NCI-H2196 (cell line): Measurements from ENCODE around the gene DMKN.
"Not testable (repeated sequence)": the region's sequence is repeated elsewhere in the genome, so short reads cannot be mapped to it uniquely, and the experiment has no call there.

Experiments used
- DNase-seq: peaks from one replicate; lab custom pipeline; 2025; ENCODE audit not compliant: unreplicated experiment; lab: John Stamatoyannopoulos, UW

The DMKN gene

DNA sequence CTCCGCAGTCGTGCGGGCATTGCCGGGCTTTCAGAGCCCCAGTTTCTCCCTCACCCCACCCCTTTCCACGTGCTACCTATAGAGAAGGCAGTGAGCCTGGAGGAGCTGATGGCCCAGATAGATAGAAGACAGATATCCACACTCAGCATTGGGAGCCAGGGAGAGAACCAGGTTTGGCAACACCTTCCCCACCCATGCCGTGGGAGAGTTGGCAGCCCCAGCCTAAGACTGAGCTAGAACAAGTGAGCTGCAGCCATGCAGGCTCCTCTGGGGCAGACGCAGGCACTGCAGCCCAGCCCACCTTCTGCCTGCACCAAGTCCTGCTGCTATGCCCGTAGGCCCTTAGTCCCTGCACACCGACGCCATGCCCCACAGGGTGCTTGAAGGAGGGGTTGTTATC, 12.8 kb downstream of the DMKN start:
- no peak for DNase-seq

DNA sequence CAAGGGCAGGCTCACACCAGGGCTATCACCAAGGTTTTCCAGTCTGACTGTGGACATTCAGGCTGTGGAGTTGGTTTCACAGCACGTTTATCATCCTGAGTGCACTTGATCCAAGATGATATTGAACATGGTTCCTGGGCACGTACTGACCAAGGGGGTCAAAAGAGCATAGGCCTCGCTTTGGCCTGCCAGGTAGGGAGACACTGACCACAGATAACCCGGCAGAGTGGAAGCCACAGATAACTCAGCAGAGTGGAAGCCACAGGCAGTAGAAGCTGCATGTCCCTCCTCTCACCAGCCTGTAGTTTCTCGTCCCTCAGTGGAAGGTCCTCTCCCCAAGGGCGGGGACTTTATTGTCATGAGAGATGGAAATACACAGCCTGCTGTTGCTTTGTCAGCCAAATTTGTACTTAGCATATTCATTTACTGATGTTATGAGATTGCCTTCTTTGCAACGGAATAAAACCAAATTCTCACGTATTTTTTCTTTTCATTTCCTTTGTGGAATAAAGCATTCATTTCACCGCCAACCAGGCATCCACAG, 14.4 kb downstream of the DMKN start:
- DNase-seq: no peak

DNA sequence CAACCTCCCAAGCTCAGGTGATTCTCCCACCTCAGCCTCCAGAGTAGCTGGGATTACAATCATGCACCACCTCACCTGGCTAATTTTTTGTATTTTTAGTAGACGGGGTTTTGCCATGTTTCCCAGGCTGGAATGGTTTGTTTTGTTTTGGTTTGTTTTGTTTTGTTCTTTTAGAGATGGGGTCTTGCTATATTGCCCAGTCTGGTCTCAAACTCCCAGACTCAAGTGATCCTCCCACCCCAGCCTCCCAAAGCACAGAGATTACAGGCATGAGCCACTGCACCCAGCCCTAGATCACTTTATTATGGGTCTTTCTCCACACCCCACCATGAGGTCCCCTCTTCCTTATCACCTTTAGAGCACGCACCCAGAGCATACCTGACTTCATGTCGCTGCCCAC, 15.2 kb downstream of the DMKN start:
- DNase-seq: no peak

DNA sequence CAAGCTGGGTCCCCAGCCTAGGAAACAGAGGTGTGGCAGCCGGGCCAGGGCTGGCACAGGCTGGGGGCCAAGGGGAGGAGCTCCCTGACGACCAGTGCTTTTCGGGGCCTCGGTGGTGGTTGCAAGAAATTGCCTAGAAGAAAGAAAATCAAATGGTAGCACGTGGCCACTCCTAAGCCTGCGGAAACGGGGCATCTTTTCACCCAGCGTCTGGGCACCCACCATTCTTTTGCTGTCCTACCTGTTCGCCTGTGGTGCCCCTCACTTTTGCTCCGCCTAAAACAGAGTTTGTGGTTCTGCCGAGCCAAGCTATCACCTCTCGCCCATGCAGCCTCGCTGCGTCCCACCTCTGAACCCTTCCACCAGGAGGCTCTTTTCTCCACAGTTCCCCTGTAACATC, 16.0 kb downstream of the DMKN start:
- no peak for DNase-seq

DNA sequence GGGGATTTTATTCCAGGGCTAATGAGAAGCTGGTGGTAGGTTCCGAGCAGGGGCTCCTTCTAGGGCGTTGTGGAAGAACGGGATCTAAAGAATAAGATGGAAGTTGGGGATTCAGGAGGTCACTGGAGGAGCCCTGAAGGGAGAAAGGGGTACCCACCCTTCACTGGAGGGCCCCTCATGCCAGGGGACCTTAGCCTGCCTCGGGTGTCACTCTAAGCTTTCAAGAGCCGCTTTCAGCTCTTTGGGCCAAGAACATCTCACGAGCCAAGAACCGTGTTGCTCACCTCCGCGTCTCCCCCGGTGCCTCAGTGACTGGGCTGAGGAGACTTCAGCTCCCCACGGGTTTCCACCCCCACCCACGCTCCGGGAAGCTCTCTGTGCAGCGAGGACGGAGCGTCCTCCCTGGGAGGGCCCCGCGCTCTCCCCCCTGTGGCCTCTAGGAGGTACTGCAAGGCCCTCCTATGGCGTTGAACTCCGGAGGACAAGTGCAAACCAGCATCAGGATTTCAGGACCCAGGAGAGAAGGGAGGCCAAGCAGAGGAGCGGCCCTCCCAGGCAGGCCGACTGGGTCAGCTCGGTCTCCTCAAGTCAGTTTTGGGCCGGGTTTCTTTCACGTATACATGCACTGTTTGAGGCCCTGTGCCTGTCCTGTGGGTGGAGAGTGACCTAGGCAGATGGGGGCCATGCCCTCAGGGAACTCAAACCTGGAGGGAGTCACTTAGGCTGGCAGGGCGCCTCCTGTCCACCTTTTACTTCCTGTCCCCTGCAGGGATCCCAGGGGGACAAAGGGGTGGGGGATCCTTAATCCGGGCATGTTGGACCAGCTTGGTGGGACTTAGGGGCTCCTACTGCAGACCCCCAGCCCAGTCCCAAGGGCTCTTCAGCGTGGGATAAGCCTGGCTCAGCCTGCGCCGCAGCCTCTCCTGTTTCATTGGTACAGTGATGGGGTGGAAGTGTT, 18.1 kb downstream of the DMKN start:
- DNase-seq: peak; percentile 80

DNA sequence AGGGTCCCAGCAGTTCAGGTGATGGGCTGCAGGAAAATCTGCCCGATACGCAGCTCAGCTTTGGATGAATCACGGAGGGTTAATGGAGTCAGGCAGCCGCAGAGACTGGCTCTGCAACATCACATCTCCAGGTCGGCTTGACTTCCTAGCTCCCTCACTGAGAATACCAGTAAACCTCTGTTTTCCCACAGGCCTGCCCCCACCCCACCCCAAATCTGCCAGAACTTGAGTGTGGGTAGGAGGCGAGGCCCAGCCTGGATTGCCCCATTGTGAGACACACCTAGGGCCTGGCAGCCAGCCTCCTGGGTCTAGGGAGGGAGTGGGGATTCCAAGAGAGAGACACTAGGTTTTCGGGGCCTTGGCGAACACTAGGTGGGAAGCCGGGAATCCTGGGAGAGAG, 19.5 kb downstream of the DMKN start:
- no peak for DNase-seq

DNA sequence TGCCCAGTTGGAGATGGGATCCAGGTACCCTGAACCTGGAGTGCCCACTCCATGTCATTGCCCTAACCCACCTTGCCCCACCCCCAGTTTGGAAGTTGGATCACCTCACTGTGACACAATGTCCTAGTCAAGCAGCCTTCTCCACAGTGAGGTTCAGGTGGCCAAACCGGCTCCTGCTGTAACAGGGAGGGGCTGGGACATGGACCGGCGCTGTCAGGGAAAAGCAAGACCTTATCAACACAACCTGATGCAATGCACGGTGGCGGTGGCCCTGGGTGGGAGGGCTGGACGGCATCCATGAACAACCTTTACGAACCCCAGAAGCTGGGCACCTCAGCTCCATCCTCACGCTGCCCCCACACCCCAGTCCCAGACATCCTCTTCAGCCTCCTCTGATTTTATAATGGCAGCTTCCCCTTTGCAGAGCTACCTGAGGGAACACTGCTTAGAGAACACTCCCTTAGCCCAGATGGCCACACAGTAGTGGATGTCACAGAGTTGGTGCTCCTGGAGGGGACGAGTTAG, 21.6 kb downstream of the DMKN start:
- no peak for DNase-seq

DNA sequence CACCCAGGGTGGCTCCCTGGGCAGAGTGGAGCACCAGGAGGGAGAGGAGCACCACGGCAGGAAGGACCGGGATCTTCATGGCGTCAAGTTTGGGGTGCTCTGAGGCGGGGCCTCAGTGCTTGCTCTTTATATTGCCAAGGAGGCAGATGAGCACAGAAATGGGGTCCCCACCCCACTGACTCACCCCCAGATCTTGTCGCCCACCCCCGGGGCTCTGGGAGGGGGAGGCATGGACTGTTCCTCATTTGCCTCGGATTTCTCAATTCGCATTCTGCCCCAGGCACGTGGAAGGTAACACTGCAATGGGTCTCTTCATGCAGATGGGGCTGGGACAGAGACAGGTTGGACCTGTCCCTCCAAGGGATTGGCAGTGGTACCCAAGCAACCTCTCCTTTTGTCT, 23.1 kb downstream of the DMKN start, which contains the start of gene KRTDAP:
Gene KRTDAP (minus strand): TSS at position 101 of the 400 bp plus-strand sequence. CDS start 22 bp downstream, at position 79.
- DNase-seq: no peak

DNA sequence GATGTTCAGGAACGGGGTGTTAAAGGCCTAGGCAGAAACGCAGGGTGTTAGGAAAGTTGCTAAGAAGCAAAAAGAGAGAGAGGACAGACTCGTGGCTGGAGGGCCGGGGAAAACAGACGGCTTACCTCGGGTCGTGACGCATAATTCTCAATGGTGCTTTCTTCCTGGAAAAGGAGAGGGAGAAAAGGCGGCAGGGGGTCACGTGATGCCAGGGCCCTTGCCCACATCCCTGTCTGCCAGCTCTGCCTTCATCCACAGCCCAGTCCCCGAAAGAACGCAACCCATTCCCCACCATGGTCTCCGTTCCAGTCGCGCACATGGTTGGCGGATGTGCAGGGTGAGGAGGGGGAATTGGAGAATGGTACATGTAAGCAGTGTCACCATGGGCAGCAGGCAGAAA, 24.8 kb downstream of the DMKN start:
- no peak for DNase-seq

DNA sequence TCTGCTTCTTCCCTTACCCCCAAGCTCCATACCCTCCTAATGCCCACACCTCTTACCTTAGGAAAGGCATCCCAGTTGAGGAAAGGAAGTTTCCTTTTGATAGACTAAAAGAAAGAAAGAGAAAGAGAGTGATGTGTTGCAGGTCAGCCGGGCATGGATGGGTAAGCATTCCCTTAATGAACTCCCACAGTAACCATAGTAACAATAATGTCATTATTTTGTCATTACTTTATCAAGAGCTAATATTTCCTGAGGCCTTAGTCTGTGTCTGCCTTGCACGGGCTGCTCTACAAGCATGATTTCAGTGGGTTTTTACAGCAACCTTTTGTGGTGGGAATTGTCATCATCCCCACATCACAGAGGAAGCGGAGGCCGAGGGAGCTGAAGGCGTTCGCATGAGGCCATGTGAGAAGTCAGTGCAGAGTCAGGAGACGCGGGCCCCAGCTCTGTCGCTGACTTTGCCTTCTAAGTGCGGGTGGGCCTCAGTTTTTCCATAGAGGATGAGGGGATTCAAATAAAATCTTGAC, 25.7 kb downstream of the DMKN start:
- DNase-seq: no peak

DNA sequence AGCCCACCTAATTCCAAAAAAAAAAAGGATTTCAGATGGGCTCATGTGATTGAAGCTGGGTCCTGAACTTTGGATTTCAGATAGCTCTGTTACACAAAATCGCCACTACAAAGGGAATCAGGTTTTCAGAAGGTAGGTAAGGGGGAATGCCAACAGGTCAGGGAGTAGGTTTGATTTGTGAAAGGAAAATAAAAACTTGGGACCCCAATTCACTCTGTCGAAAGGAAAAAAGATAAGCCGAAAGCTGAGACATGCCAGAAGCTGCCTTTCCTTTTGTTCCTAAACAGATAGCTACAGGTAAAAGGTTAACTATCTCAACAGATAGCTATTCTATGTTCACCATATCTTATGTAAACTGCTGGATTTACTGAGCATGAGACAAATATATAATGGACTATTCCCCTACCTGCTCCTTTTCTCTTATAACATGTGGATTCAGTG, 27.2 kb downstream of the DMKN start:
- DNase-seq: no peak

DNA sequence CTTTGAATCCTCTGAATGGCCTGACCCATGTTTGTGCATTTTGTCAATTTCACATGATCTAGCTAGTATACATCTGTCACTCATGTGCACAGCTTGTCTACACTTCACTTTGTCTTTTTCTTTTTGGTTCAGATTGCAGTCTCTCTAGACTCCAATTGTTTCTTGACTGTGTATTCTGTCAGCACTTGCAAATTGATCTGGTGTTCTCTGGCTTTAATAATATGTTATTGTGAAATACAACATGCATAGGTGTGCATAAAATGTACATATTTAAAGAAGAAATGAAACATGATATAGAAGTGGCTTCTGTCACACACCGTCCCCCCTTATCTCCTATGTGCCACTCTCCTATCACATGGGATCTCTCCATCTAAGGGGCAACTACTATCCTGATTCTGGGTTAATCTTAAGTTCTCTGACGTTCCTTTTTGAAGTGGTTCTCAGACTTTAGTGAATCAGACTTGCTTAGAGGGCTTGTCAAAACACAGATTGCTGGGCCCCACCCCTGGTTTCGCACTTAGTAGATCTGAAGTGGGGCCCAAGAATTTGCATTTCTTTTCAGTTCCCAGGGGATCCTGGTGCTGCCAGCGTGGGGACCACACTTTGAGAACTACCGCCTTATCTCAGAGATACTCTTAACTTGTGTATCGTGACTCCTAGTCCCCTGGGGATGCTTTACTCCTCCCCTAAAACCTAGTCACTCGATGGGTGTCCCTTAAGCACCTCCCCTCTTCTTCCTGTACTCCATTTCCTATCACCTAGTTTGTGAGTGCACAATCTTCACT, 29.0 kb downstream of the DMKN start:
- DNase-seq: no peak

DNA sequence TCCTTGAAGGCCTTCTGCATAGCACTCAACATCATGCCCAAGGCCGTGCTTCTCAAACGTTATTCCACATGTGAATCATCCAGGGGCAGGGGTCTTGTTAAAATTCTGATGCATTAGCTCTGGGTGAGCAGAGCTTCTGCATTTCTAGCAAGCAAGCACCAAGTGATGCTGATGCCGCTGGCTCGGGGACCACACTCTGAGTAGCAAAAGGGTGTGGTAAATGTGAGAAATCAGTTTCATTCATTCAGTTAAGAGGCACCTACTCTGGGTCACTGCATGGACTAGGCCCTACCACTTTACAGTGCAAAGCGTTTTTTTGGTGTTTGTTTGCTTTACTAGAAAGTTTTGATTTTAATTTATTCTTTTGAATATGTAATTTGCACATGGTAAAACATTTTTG, 30.4 kb downstream of the DMKN start:
- no peak for DNase-seq

DNA sequence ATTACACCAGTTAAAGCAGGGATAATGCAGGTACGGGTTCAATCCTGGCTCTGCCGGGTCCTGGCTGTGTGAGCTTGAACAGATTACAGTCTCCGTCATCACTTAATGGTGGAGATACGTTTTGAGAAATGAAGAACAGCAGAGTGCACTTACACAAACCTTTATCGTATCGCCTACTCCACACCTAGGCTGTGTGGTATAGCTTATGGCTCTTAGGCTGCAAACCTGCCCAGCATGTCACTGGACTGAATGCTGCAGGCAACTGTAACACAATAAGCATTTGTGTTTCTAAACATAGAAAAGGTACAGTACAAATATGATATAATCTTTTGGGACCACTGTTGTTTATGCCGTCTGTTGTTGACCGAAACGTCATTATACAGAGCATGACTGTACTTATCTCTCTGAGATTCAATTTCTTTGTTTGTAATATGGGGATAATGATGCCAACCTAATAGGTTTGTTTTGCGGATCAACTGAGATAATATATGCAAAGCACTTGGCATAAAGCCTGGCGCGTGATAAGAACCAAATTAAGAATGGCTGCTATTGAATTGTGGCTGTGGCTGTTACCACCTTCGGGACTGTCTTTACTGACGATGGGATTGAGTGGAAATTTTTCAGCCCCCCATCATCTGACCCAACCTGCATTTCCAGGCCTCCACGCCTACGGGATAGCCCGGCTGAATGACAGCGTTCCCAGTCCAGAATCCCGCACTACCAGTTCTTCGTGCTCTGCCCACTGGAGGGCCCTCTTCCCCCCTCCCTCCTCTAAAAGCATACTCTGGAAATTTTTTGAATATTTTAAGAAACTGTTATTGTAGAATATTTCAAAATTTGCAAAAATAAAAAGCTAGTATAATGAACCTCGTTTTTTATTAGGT, 34.4 kb downstream of the DMKN start:
- no peak for DNase-seq

DNA sequence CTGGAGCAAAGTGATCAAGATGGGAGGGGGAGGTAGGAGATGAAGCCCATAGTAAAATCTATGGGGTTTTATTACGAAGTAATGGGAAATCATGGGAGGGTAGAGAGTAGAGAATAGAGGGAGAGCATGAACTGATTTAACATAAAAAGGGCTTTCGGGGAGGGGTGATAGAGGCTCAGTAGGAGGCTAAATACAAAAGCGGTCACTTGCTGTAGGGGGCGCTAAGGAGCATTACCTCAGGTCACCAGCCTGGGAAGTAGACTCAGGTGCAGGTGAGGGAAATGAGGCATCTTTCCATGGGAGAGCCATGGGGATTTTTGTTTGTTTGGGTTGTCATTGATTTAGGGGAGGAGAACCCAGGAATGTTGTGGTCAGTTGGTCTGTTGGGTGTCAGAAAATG, 37.3 kb downstream of the DMKN start:
- DNase-seq: no peak

DNA sequence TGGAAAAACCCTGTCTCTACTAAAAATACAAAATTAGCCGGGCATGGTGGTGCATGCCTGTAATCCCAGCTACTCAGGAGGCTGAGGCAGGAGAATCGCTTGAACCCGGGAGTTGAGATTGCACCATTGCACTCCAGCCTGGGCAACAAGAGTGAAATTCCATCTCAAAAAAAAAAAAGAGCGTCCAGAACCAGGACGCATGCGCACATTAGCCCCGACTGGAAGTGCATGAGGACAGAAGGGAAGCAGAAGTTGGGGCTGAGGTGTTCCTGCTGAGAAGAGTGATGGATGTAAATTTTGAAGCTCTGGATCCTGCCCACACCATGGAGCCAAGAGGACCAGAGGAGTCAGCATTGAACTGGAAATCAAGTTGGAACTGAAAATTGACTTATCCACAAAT, 38.9 kb downstream of the DMKN start:
- DNase-seq: not testable (repeated sequence)

DNA sequence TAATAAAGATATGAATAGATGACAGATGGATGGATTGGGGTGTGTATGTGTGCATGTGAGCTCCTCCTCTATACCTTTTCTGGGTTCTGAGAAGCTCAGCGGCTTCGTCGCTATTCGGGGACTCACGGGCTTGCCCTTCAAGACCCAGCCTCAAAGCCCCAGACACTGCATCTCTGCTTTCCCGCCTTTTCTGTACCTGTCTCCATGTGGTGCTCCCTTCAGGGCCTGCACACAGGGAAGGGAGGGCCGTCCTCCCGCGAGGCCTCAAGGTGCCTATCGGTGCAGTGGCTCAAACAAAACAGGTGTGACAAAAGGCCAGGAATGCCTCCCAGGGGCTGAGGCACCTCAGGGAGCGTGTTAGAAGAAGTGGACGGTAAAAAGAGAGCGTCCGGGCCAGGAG, 39.3 kb downstream of the DMKN start:
- DNase-seq: no peak

DNA sequence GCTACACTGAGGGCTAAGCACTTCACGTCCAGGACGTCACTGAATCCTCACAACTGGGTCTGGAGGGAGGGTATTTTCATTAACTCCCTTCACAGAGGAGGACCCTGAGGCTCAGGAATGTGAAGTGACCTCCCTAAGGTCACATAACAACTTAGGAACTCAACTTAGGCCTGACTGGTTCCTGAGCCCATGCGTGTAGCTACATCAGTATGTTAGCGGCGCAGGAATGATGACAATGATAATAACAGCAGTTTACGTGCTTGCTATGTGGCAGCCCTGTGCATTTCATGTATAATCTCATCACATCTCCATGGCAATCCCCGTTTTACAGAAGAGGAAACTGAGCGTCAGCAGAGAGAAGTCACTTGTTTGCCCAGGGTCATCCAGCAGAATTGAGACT, 41.5 kb downstream of the DMKN start:
- DNase-seq: no peak

DNA sequence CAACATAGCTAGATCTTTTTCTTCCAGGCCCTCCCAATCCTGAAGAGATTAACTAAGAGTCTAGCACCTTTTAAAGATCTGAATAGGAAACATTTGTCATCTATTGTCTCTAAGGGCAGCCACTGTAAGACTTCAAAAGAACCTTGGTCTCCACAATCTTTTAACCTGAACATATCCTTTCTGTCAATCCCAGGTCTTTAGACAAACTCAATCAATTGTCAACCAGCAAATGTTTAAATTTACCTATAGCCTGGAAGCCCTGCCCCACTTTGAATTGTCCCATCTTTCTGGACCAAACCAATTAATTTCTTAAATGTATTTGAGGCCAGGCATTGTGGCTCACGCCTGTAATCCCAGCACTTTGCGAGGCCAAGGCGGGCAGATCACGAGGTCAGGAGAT, 42.4 kb downstream of the DMKN start:
- DNase-seq: not testable (repeated sequence)

DNA sequence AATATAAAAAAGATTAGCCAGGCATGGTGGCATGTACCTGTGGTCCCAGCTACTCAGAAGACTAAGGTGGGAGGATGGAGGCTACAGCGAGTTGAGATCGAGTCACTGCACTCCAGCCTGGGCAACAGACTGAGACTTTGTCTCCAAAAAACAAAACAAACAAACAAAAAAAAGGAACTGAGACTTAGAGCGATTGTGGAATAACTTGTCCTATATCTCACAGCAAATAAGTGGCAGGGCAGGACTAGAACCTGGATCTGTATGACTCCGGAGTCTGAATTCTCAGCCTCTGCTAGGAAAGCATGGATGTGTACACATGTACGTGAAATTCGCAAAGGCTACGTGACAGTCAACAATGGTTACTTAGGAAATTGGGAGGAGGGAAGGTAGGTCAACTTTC, 43.3 kb downstream of the DMKN start:
- no peak for DNase-seq
